NCI-H1105 treated with DMSO at 0.1 percent for 48 hours (cell line): Measurements from ENCODE around the gene ROCK1.

Experiments used
- DNase-seq: peaks from one replicate; lab custom pipeline; 2025; lab: John Stamatoyannopoulos, UW

Gene ROCK1

GRCh38 chr18:21105936-21106335 is 5.7 kb downstream of the ROCK1 start:
- no peak for DNase-seq

GRCh38 chr18:21101172-21101571 is 10.4 kb downstream of the ROCK1 start:
- DNase-seq = no peak

GRCh38 chr18:21100678-21101077 is 10.9 kb downstream of the ROCK1 start:
- no peak for DNase-seq

- no peak for DNase-seq
Observed at GRCh38 chr18:21100146-21100545, 11.5 kb downstream of the ROCK1 start.

DNA sequence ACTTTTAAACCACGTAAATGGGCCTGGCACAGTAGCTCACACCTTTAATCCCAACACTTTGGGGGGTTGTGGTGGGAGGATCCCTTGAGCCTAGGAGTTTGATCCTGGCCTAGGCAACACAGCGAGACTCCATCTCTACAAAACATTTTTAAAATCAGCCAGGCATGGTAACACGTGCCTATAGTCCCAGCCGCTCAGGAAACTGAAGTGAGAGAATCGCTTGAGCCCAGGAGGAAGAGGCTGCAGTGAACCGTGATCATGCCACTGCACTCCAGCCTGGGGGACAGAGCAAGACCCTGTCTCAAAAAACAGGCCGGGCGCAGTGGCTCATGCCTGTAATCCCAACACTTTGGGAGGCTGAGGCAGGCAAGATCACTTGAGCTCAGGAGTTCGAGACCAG is 12.2 kb downstream of the ROCK1 start:
- no peak for DNase-seq

DNA sequence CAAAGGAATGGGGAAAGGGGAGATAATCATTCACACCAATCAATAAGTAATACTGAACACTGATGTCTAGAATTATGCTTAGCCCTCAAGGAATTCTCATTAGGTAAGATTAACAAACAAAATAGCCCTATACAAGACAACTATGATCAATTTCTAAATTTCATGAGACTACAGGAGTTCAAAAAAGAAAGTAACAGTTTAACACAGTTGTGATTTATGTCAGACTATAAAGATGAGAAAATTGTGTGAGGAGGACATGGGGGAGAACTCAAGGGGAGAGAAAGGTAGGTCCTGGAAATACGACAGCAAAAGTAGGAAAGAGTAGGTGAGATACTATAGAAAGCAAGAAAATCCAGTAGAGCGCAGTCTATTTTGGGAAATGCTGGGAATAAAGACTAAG is 14.9 kb downstream of the ROCK1 start:
- DNase-seq = no peak

DNA sequence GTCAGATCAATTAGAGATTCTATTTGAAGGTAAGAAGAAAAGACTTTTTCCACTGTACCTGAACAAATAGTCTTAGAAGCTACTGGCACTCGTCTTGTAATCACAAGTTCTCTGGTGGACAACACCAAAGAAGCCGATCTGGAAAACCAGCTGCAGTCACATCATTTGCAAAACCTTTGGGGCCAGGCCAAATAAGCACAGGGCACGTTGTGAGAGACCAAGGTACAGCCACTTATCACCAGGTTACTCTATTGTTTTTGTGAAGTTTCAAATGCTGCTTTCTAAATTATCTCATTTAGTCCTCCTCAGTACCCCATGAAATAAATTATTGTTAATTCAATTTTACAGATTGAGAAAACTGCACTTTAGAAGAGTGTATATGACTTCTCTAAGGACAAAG is 18.5 kb downstream of the ROCK1 start:
- DNase-seq = no peak

GRCh38 chr18:21090680-21091079 is 20.9 kb downstream of the ROCK1 start:
- no peak for DNase-seq

GRCh38 chr18:21085579-21086166 is 25.9 kb downstream of the ROCK1 start:
- no peak for DNase-seq

DNA sequence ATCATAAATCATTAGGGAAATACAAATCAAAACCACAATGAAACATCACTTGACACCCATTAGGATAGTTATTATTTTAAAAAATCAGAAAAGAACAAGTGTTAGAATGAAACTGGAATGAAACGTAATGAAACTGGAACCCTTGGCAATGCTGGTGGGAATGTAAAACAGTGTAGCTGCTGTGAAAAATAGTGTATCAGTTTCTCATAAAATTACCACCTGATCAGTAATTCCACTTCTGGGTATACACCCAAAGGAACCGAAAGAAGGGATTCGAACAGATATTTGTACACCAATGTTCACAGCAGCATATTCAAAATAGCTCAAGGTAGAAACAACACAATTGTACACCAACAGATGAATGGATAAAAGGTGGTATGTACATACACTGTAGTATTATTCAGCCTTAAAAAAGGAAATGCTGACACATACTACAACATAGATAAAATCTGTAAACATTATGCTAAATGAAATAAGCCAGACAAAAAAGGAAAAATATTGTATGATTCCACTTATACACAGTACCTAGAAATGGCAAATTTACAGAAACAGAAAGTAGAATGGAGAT is 27.0 kb downstream of the ROCK1 start:
- DNase-seq = no peak

DNA sequence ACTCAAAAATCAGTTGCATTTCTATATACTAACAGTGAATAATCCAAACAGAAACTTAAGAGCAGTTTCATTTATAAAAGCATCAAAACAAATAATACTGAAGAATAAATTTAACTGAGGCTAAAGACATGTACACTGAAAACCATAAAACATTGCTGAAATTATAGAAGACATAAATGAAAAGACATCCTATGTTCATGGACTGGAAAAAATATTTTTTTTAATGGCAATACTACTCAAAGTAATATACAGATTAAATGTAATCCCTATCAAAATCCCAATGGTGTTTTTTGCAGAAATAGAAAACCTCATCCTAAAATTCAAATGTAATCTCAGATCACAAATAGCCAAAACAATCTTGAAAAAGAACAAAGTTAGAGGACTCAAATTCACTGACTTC is 28.6 kb downstream of the ROCK1 start:
- DNase-seq = no peak

DNA sequence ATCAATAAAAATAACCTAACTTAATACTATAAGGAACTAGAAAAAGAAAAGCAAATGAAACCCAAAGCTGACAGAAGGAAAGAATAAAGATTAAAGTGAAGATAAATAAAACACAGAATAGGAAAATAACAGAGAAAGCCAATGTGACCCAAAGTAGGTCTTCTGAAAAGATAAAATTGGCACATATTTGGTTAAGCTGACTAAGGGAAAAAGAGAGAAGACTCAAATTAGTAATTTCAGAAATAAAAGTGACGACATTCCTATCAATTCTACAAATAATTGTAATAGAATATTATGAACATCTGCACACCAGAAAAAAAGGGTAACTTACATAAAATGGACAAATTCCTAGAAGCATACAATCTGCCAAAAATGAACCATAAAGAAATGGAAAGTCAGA is 30.2 kb downstream of the ROCK1 start:
- no peak for DNase-seq

DNA sequence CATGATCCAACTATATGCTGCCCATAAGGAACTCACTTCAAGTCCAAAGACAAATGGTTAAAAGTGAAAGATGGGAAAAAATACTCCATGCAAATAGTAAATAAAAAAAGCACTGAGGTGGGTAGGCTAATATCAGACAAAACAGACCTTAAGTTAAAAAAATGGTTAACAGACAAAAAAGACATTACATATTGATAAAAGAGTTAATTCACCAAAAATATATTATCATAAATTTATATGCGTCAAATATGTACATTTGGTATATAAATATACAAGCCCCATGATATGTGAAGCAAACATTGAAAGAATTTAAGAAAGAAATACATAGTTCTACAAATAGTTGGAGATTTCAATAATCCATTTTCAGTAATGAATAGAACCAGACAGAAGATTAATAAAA is 31.0 kb downstream of the ROCK1 start:
- DNase-seq = no peak

- DNase-seq = no peak
Observed at GRCh38 chr18:21074336-21075323, 37.0 kb downstream of the ROCK1 start.

DNA sequence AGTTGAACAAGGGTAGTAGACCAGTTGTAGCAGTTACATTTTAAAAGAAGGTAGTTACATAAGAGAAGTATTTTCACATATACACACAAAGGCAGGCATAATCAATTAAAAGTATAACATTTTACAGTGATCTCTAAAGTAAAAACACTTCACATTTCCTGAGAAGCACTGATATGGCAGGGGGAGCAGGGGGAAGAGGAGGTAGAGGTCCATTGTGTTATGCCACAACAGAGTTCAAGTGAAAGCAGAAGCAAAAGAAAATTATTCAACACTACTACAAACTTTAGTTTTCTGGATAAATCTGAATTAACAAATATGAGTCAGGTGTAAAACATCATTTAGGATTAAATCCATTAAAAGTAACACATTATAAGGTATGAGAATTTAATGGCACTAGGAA is 38.4 kb downstream of the ROCK1 start:
- no peak for DNase-seq

GRCh38 chr18:21071071-21071470 is 40.5 kb downstream of the ROCK1 start:
- no peak for DNase-seq

GRCh38 chr18:21069468-21069867 is 42.1 kb downstream of the ROCK1 start:
- no peak for DNase-seq

DNA sequence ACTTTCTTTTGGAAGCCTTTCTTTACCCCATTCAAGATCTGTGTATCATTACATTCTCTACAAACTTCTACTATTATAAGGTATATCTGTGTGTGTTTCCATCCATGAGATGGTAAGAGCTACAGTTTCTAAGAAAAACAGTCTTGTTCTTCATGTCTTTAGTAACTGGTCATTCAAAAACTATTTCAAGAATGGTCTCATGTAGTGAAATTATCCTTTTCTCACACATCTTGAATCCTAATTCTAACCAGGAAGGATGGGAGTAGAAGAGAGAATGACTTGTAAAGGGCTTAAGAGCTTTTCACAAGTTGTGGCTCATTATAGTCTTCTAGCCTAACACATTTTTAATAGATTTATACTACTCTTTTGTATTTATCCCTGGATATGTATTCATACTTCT is 47.3 kb downstream of the ROCK1 start:
- DNase-seq = no peak

DNA sequence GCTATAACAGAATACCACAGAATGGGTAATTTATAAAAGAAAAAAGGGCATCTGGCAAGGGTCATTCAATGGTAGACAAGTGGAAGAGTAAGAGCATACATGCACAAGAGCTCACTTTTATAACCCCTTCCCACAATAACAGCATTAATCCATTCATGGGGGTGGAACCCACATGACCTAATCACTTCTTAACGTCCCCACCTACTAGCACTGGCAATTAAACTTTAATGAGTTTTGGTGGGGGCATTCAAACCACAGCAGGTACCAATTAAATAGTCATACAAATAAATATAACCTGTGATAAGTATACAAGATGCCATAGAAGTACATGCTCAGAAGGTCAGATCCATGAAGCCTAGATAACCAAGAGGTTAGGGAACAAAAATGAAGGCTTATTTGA is 48.6 kb downstream of the ROCK1 start:
- DNase-seq = no peak

- DNase-seq = no peak
Observed at GRCh38 chr18:21057112-21057511, 54.5 kb downstream of the ROCK1 start.

DNA sequence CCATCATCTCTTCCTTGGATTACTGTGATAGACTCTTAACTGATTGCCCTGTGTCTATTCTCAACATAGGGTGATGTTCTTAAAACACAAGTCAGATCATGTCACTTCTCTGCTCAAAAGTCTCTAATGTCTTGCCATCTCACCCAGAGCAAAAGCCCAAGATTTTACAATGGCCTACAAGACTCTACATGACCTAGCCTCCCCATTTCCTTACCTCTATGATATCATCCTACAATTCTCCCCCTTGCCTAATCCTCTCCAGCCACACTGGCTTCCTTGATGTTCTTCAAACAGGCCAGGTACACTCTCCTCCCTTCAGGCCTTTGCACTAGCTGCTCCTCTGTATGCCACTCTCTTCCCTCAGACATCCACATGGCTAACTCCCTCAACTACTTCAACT is 55.1 kb downstream of the ROCK1 start:
- no peak for DNase-seq

DNA sequence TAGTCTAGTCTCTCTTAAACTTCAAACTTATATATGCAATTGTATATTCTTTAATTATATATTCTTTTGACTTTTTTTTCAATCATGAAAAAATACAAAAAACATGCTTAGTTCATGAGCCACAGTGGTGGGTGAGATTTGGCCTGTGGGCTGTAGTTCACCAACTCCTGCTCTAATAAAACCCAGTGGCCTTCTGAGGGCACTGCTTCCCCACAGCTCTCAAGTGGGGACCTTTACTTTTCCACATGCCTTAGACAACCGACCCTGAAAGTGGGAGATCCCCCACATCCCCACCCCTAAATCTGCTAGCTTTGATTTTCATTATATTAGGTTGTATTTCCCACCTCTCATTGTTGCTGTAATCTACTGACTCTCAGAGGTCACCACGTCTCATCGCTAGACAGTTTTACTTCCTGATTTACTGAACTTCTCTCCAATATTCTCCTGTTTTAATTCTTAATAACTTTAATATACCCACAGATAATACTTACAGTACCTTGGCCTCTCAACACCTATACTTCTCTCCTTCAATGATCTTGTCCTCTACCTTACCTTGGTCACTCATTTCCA is 57.3 kb downstream of the ROCK1 start:
- DNase-seq = no peak

DNA sequence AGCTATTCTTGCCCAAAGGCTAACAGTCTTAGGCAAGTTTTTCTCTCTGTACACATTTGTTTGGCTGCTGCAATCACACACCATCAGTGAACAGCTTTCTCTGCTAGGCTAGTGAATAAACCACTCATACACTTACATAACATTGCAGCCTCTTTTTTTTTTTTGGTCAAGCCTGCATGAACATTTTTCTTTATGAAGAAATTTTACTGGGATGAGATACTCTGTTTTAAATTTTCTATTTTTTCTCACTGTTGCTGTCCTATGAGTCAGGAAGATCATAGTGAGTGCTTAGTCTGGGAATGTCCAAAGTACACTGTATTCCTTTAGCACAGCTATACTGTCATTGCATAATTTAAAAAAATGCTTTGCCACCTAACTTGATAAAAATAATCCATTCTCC is 58.5 kb downstream of the ROCK1 start:
- no peak for DNase-seq
